OCI-LY1 (cell line): ENCODE results near the gene PACC1.

Experiments
- EZH2 ChIP-seq: fragments of 200-600 bp; sonication (generic), shearing (Covaris generic); IDR thresholded peaks from 2 replicates; pipeline ENCODE4 v1.8.0; 2017; ENCODE audit warnings: borderline replicate concordance, mixed run types, mild to moderate bottlenecking, antibody characterized with exemption, low read length, moderate library complexity, mixed read lengths
- TF ChIP-seq, protein P1 (sequence below): fragments of 200-600 bp; sonication (generic), shearing (Covaris generic); IDR thresholded peaks from 2 replicates; pipeline ENCODE4 v1.5.1; 2017; ENCODE audit warnings: mild to moderate bottlenecking, antibody characterized with exemption, low read length, moderate library complexity, mixed read lengths

GRCh38 chr1:212377644-212378043 is 37.0 kb downstream of the PACC1 start:
- TF ChIP-seq, protein P1, sequence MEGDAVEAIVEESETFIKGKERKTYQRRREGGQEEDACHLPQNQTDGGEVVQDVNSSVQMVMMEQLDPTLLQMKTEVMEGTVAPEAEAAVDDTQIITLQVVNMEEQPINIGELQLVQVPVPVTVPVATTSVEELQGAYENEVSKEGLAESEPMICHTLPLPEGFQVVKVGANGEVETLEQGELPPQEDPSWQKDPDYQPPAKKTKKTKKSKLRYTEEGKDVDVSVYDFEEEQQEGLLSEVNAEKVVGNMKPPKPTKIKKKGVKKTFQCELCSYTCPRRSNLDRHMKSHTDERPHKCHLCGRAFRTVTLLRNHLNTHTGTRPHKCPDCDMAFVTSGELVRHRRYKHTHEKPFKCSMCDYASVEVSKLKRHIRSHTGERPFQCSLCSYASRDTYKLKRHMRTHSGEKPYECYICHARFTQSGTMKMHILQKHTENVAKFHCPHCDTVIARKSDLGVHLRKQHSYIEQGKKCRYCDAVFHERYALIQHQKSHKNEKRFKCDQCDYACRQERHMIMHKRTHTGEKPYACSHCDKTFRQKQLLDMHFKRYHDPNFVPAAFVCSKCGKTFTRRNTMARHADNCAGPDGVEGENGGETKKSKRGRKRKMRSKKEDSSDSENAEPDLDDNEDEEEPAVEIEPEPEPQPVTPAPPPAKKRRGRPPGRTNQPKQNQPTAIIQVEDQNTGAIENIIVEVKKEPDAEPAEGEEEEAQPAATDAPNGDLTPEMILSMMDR: no peak
- TF ChIP-seq EZH2: no peak
